ENCODE data around the gene MPPED2.

The MPPED2 gene

DNA sequence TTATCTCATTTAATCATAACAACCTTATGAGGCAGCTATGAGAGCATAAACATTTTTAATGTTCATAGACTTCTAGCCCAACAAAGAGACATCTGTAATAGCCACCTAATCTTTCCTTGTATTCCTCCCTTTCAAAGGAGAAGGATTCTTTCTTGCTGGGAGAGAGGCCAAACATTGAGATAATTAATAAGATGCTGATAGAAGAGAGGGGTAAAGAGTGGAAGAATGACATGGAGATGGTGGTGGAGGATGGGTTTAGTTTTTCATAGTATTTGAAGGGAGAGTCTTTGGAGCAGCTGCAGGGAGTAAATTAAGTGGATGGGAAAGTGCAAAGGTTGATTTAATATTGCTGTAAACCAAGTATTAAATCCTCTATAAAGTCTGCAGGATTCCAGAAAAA lies 205.3 kb downstream of the MPPED2 start:
- no peak overlapping the region for H3K27ac ChIP-seq (replicated peaks)
- TF ChIP-seq GABPA (IDR thresholded peaks at IDR 0.05; ENCODE audit: low read depth) (no peak), SPI1 (IDR thresholded peaks at IDR 0.05; ENCODE audit: borderline replicate concordance, low read depth) (no peak), POLR2AphosphoS5 (IDR thresholded peaks at IDR 0.05; ENCODE audit: low read depth) (no peak)
- TF ChIP-seq, protein P1, sequence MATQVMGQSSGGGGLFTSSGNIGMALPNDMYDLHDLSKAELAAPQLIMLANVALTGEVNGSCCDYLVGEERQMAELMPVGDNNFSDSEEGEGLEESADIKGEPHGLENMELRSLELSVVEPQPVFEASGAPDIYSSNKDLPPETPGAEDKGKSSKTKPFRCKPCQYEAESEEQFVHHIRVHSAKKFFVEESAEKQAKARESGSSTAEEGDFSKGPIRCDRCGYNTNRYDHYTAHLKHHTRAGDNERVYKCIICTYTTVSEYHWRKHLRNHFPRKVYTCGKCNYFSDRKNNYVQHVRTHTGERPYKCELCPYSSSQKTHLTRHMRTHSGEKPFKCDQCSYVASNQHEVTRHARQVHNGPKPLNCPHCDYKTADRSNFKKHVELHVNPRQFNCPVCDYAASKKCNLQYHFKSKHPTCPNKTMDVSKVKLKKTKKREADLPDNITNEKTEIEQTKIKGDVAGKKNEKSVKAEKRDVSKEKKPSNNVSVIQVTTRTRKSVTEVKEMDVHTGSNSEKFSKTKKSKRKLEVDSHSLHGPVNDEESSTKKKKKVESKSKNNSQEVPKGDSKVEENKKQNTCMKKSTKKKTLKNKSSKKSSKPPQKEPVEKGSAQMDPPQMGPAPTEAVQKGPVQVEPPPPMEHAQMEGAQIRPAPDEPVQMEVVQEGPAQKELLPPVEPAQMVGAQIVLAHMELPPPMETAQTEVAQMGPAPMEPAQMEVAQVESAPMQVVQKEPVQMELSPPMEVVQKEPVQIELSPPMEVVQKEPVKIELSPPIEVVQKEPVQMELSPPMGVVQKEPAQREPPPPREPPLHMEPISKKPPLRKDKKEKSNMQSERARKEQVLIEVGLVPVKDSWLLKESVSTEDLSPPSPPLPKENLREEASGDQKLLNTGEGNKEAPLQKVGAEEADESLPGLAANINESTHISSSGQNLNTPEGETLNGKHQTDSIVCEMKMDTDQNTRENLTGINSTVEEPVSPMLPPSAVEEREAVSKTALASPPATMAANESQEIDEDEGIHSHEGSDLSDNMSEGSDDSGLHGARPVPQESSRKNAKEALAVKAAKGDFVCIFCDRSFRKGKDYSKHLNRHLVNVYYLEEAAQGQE (IDR thresholded peaks at IDR 0.05; ENCODE audit: insufficient replicate concordance, low read depth), result no peak
- TF ChIP-seq, protein P2, sequence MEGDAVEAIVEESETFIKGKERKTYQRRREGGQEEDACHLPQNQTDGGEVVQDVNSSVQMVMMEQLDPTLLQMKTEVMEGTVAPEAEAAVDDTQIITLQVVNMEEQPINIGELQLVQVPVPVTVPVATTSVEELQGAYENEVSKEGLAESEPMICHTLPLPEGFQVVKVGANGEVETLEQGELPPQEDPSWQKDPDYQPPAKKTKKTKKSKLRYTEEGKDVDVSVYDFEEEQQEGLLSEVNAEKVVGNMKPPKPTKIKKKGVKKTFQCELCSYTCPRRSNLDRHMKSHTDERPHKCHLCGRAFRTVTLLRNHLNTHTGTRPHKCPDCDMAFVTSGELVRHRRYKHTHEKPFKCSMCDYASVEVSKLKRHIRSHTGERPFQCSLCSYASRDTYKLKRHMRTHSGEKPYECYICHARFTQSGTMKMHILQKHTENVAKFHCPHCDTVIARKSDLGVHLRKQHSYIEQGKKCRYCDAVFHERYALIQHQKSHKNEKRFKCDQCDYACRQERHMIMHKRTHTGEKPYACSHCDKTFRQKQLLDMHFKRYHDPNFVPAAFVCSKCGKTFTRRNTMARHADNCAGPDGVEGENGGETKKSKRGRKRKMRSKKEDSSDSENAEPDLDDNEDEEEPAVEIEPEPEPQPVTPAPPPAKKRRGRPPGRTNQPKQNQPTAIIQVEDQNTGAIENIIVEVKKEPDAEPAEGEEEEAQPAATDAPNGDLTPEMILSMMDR (IDR thresholded peaks at IDR 0.05; ENCODE audit: insufficient read depth, low read length), result no peak
- H3K27me3 ChIP-seq (ENCODE audit: insufficient read depth, poor library complexity, severe bottlenecking), result no peaks in the 10 kb centered on the region
- H3K4me3 ChIP-seq (replicated peaks; ENCODE audit: insufficient read depth, low read length), result no peak overlapping the region
- DNase-seq (ENCODE audit: low read depth in 1 of 2, low spot score in 1 of 2), result no peak

DNA sequence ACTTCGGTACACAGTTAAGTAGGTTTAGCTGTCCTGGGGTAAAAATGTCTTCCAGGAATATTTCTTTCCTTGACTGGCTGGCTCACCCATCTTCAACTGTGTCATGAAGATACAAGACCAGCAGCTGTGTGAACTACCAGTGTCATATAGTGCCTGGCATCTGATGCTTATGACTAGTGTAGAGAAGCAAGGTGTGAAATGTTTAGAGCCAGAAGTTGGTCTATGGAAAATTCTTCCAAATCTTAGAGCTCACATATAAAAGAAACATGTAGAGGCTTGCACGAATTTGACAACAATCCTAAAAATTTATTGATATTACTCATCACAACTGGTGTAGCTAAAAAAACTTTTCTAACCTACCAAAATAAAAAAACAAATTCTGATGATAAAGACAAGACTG lies 208.8 kb downstream of the MPPED2 start:
- no peak for DNase-seq (ENCODE audit: low read depth in 1 of 2, low spot score in 1 of 2)
- no peak overlapping the region for H3K27ac ChIP-seq (replicated peaks)
- H3K4me3 ChIP-seq (replicated peaks; ENCODE audit: insufficient read depth, low read length), result no peak overlapping the region
- H3K27me3 ChIP-seq (ENCODE audit: insufficient read depth, poor library complexity, severe bottlenecking), result no peaks in the 10 kb centered on the region
- no peak for TF ChIP-seq GABPA (IDR thresholded peaks at IDR 0.05; ENCODE audit: low read depth)
- TF ChIP-seq SPI1 (IDR thresholded peaks at IDR 0.05; ENCODE audit: borderline replicate concordance, low read depth), result no peak
- TF ChIP-seq, protein P1 (IDR thresholded peaks at IDR 0.05; ENCODE audit: insufficient replicate concordance, low read depth), result no peak
- TF ChIP-seq, protein P2 (IDR thresholded peaks at IDR 0.05; ENCODE audit: insufficient read depth, low read length), result no peak
- no peak for TF ChIP-seq POLR2AphosphoS5 (IDR thresholded peaks at IDR 0.05; ENCODE audit: low read depth)

DNA sequence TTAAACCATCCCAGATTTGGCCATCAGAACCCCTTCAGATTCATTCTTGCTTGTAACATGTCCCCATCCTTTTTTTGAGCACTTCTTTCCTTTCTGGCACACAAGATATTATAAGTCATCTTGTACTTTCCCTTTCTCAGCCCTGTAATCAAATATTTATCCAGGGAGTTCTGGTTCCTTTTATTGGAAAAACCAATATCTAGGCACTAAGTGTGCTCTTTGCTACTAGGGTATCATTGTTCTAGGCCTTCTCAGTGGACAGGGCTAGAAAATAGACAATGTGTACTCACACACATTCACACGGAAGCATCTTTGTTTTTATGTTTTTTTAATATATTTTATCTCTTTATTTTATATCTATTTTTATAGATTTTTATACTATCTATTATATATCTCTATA lies 216.0 kb downstream of the MPPED2 start:
- Histone ChIP-seq H3K4me3 (replicated peaks; ENCODE audit: insufficient read depth, low read length) (no peak overlapping the region), H3K27ac (replicated peaks) (no peak overlapping the region), H3K27me3 (ENCODE audit: insufficient read depth, poor library complexity, severe bottlenecking) (no peaks in the 10 kb centered on the region)
- TF ChIP-seq POLR2AphosphoS5 (IDR thresholded peaks at IDR 0.05; ENCODE audit: low read depth), result no peak
- TF ChIP-seq SPI1 (IDR thresholded peaks at IDR 0.05; ENCODE audit: borderline replicate concordance, low read depth), result no peak
- TF ChIP-seq GABPA (IDR thresholded peaks at IDR 0.05; ENCODE audit: low read depth), result no peak
- TF ChIP-seq, protein P2 (IDR thresholded peaks at IDR 0.05; ENCODE audit: insufficient read depth, low read length), result no peak
- TF ChIP-seq, protein P1 (IDR thresholded peaks at IDR 0.05; ENCODE audit: insufficient replicate concordance, low read depth), result no peak
- DNase-seq (ENCODE audit: low read depth in 1 of 2, low spot score in 1 of 2), result no peak

Data from HL-60 (cell line).